ENCODE results near the gene LTBP1.

DNA sequence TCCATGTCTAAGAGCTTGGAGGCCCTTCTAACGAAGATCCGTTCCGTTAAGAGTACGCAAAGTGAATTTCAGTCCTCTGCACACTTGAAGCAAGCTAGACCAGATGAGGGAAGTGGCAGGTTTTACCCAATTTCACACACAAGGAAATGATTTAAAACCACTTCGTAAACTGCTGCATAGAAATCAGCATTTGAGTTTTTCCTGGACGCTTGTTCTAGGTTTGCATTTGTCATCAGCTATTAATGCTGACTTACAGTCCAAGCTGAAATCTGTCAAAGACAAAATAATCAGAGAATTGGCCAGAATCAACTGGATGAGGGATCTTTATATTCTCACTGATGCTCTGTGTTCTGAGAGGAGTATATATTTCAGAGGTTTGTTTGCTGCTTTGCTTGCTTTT lies 412.1 kb downstream of the LTBP1 start:
- TF ChIP-seq, protein P1, sequence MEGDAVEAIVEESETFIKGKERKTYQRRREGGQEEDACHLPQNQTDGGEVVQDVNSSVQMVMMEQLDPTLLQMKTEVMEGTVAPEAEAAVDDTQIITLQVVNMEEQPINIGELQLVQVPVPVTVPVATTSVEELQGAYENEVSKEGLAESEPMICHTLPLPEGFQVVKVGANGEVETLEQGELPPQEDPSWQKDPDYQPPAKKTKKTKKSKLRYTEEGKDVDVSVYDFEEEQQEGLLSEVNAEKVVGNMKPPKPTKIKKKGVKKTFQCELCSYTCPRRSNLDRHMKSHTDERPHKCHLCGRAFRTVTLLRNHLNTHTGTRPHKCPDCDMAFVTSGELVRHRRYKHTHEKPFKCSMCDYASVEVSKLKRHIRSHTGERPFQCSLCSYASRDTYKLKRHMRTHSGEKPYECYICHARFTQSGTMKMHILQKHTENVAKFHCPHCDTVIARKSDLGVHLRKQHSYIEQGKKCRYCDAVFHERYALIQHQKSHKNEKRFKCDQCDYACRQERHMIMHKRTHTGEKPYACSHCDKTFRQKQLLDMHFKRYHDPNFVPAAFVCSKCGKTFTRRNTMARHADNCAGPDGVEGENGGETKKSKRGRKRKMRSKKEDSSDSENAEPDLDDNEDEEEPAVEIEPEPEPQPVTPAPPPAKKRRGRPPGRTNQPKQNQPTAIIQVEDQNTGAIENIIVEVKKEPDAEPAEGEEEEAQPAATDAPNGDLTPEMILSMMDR (IDR thresholded peaks at IDR 0.05; ENCODE audit: insufficient read depth, low read depth, low read length): no peak
- no peak for TF ChIP-seq EZH2 (IDR thresholded peaks at IDR 0.05; ENCODE audit: insufficient read depth, low read length)

Data from astrocyte (in vitro differentiated cells and primary cell).